Activated T-helper 2 cell treated with anti-CD3 and anti-CD28 coated beads, Interferon-gamma antibody, Interleukin-2, Interleukin-4, amounts not matched to agents 10 μg/mL and 5 μg/mL and 100 μg/mL, durations not matched to agents 14 hours and 24 hours and 36 hours (primary cell): ENCODE measurements around the gene PCDHGA5. TPM values are rescaled to one million over a fixed set of nuclear protein-coding genes. Genes with fewer than 3 reads are reported as not detected.
"Not testable (repeated sequence)": the region's sequence is repeated elsewhere in the genome, so short reads cannot be mapped to it uniquely, and the experiment has no call there.

Experiments
- DNase-seq: peaks from one replicate; pipeline ENCODE4 v3.0.0; 2021; ENCODE audit warnings: low spot score
- H3K27ac Mint-ChIP-seq: one replicate; pipeline ENCODE4 v1.8.0; 2021; ENCODE audit warnings: mixed read lengths
- H3K27me3 Mint-ChIP-seq: one replicate; pipeline ENCODE4 v1.8.0; 2021; ENCODE audit warnings: low read depth, mixed read lengths
- H3K36me3 Mint-ChIP-seq: one replicate; pipeline ENCODE4 v1.8.0; 2021; ENCODE audit warnings: low read depth, mixed read lengths
- H3K4me1 Mint-ChIP-seq: one replicate; pipeline ENCODE4 v1.8.0; 2021; ENCODE audit warnings: low read depth, mixed read lengths
- H3K4me3 Mint-ChIP-seq: one replicate; pipeline ENCODE4 v1.8.0; 2021; ENCODE audit warnings: low read depth, mild to moderate bottlenecking, moderate library complexity, mixed read lengths
- H3K9me3 Mint-ChIP-seq: one replicate; pipeline ENCODE4 v1.8.0; 2021; ENCODE audit warnings: mixed read lengths
- intact Hi-C: fragments of 100-400 bp; cut with micrococcal nuclease; formaldehyde crosslinking; loops from one replicate; pipeline ENCODE4 v1.15.1; 2023
- total RNA-seq: library from RNA; stranded (reverse); gene quantifications from 2 replicates; pipeline ENCODE4 v1.2.3, GENCODE V29; 2022

Gene PCDHGA5
- total RNA-seq, 1 donor from 2014 or later, result 0.43 TPM

- no peak for DNase-seq
- H3K4me1 Mint-ChIP-seq, result no peaks in the 10 kb centered on the region
- peaks cover 30% of the 10 kb centered on the region for H3K9me3 Mint-ChIP-seq
- no peak overlapping the region for H3K4me3 Mint-ChIP-seq
- intact Hi-C loops, result no loop called here
- no peak overlapping the region for H3K27ac Mint-ChIP-seq
- H3K36me3 Mint-ChIP-seq, result no peaks in the 10 kb centered on the region
- peaks cover 25% of the 10 kb centered on the region for H3K27me3 Mint-ChIP-seq
Measured at GRCh38 chr5:141399555-141400258, 35.7 kb downstream of the PCDHGA5 start.

- H3K9me3 Mint-ChIP-seq, result peaks cover 29% of the 10 kb centered on the region
- no peak for DNase-seq
Measured at GRCh38 chr5:141402553-141403243, 38.7 kb downstream of the PCDHGA5 start, which contains the start of gene PCDHGA9. Gene PCDHGA9 (plus strand): TSS chr5:141402778. CDS start chr5:141402953, 175 bp downstream.

GRCh38 chr5:141403387-141403786 lies 39.4 kb downstream of the PCDHGA5 start:
- H3K27me3 Mint-ChIP-seq, result peaks cover 36% of the 10 kb centered on the region
- H3K27ac Mint-ChIP-seq, result no peak overlapping the region
- H3K9me3 Mint-ChIP-seq, result peaks cover 30% of the 10 kb centered on the region
- peaks cover 2% of the 10 kb centered on the region for H3K4me1 Mint-ChIP-seq
- no peak overlapping the region for H3K4me3 Mint-ChIP-seq
- peaks cover 2% of the 10 kb centered on the region for H3K36me3 Mint-ChIP-seq
- no peak for DNase-seq
- intact Hi-C loops, result no loop called here

More at GRCh38 chr5:141402553-141403243, 38.7 kb downstream of the PCDHGA5 start, which contains the start of gene PCDHGA9:
- H3K27me3 Mint-ChIP-seq, result peaks cover 30% of the 10 kb centered on the region
- no peak within 1 kb of the TSS for H3K4me3 Mint-ChIP-seq
- H3K4me1 Mint-ChIP-seq, result no peaks in the 10 kb centered on the region
- no peak within 1 kb of the TSS for H3K27ac Mint-ChIP-seq
- intact Hi-C loops, result no loop called here
- H3K36me3 Mint-ChIP-seq, result no peaks in the 10 kb centered on the region

GRCh38 chr5:141407790-141408505 lies 44.0 kb downstream of the PCDHGA5 start, which contains the start of gene PCDHGB6:
Gene PCDHGB6 (plus strand): TSS chr5:141408021. CDS start chr5:141408203, 182 bp downstream.
- not testable (repeated sequence) for H3K27ac Mint-ChIP-seq, H3K4me1 Mint-ChIP-seq, DNase-seq
- peaks cover 40% of the 10 kb centered on the region for H3K27me3 Mint-ChIP-seq
- H3K9me3 Mint-ChIP-seq, result peaks cover 23% of the 10 kb centered on the region
- intact Hi-C loops, result loop anchor here (5.0 kb wide), 1 partner anchor 171 kb away; no protein-coding TSS in a partner anchor
- H3K36me3 Mint-ChIP-seq, result peaks cover 10% of the 10 kb centered on the region
- H3K4me3 Mint-ChIP-seq, result peak within 1 kb of the TSS; percentile 55

GRCh38 chr5:141409598-141410306 lies 45.8 kb downstream of the PCDHGA5 start:
- intact Hi-C loops, result loop anchor here (5.0 kb wide), 1 partner anchor 172 kb away; no protein-coding TSS in a partner anchor
- peaks cover 16% of the 10 kb centered on the region for H3K4me1 Mint-ChIP-seq
- peaks cover 24% of the 10 kb centered on the region for H3K9me3 Mint-ChIP-seq
- no peak overlapping the region for H3K4me3 Mint-ChIP-seq
- H3K36me3 Mint-ChIP-seq, result peaks cover 13% of the 10 kb centered on the region
- H3K27ac Mint-ChIP-seq, result no peak overlapping the region
- no peak for DNase-seq
- peaks cover 51% of the 10 kb centered on the region for H3K27me3 Mint-ChIP-seq

- Mint-ChIP-seq H3K4me3 (no peak overlapping the region), H3K36me3 (peaks cover 13% of the 10 kb centered on the region), H3K27me3 (peaks cover 61% of the 10 kb centered on the region), H3K4me1 (peaks cover 16% of the 10 kb centered on the region), H3K9me3 (peaks cover 24% of the 10 kb centered on the region), H3K27ac (no peak overlapping the region)
- no peak for DNase-seq
- intact Hi-C loops, result no loop called here
Measured at GRCh38 chr5:141411575-141411974, 47.6 kb downstream of the PCDHGA5 start.

GRCh38 chr5:141412854-141413539 lies 49.0 kb downstream of the PCDHGA5 start, which contains the start of gene PCDHGA10:
Gene PCDHGA10 (plus strand): TSS chr5:141412987. CDS start chr5:141413176, 189 bp downstream.
- Mint-ChIP-seq H3K27ac (no peak within 1 kb of the TSS), H3K36me3 (peaks cover 16% of the 10 kb centered on the region), H3K4me3 (peak within 1 kb of the TSS; percentile 82), H3K9me3 (peaks cover 18% of the 10 kb centered on the region), H3K27me3 (peaks cover 60% of the 10 kb centered on the region), H3K4me1 (peaks cover 18% of the 10 kb centered on the region)
- intact Hi-C loops, result loop anchor here (2.0 kb wide), 1 partner anchor 100 kb away; no protein-coding TSS in a partner anchor
- DNase-seq, result no peak

- no peak overlapping the region for H3K27ac Mint-ChIP-seq
- peaks cover 62% of the 10 kb centered on the region for H3K27me3 Mint-ChIP-seq
- peaks cover 19% of the 10 kb centered on the region for H3K4me1 Mint-ChIP-seq
- DNase-seq, result no peak
- intact Hi-C loops, result loop anchor here (2.0 kb wide), 1 partner anchor 99 kb away; no protein-coding TSS in a partner anchor
- H3K4me3 Mint-ChIP-seq, result peak overlapping the region; percentile 82
- peaks cover 16% of the 10 kb centered on the region for H3K36me3 Mint-ChIP-seq
- peaks cover 21% of the 10 kb centered on the region for H3K9me3 Mint-ChIP-seq
Measured at GRCh38 chr5:141413540-141414069, 49.6 kb downstream of the PCDHGA5 start.

- Mint-ChIP-seq H3K9me3 (peaks cover 21% of the 10 kb centered on the region), H3K4me1 (peaks cover 19% of the 10 kb centered on the region), H3K27me3 (peaks cover 59% of the 10 kb centered on the region), H3K4me3 (peak overlapping the region; percentile 17), H3K36me3 (peaks cover 12% of the 10 kb centered on the region)
- H3K27ac Mint-ChIP-seq, intact Hi-C loops, DNase-seq: not testable (repeated sequence)
Measured at GRCh38 chr5:141414548-141415274, 50.7 kb downstream of the PCDHGA5 start.

GRCh38 chr5:141415275-141415618 lies 51.3 kb downstream of the PCDHGA5 start:
- DNase-seq, result not testable (repeated sequence)

More at GRCh38 chr5:141415275-141415618, 51.3 kb downstream of the PCDHGA5 start:
- H3K27ac Mint-ChIP-seq, intact Hi-C loops, H3K4me3 Mint-ChIP-seq: not testable (repeated sequence)
- peaks cover 19% of the 10 kb centered on the region for H3K4me1 Mint-ChIP-seq
- peaks cover 12% of the 10 kb centered on the region for H3K36me3 Mint-ChIP-seq
- H3K27me3 Mint-ChIP-seq, result peaks cover 61% of the 10 kb centered on the region
- peaks cover 19% of the 10 kb centered on the region for H3K9me3 Mint-ChIP-seq
